GM12873 (cell line): ENCODE measurements around the gene NSDHL.

Experiments
- CTCF ChIP-seq: IDR thresholded peaks from 2 replicates; pipeline ENCODE4 v1.5.1; 2012; ENCODE audit warnings: low read depth, mild to moderate bottlenecking, moderate library complexity, low read length, control low read depth; ENCODE audit not compliant: insufficient read depth; ENCODE audit errors: missing control alignments

Gene NSDHL

DNA sequence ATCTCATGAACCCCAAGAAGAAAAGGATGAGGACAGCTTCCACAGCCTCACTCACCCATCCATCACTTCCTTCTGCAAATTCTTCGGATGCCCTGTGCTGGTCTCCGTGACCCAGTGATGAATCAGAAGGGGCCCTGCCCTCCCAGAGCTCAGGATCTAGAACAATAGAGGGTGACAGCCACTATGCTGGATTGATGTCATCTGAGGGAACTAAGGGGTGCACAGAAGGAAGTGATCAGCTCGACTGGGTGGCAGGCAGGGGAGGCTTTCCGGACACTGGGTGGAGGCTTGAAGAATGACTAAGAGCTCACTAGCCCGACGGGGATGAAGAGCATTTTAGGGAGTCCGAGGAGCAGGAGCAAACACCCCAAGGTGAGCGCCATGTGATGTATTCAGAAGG lies 65.6 kb downstream of the NSDHL start:
- no peak for TF ChIP-seq CTCF

DNA sequence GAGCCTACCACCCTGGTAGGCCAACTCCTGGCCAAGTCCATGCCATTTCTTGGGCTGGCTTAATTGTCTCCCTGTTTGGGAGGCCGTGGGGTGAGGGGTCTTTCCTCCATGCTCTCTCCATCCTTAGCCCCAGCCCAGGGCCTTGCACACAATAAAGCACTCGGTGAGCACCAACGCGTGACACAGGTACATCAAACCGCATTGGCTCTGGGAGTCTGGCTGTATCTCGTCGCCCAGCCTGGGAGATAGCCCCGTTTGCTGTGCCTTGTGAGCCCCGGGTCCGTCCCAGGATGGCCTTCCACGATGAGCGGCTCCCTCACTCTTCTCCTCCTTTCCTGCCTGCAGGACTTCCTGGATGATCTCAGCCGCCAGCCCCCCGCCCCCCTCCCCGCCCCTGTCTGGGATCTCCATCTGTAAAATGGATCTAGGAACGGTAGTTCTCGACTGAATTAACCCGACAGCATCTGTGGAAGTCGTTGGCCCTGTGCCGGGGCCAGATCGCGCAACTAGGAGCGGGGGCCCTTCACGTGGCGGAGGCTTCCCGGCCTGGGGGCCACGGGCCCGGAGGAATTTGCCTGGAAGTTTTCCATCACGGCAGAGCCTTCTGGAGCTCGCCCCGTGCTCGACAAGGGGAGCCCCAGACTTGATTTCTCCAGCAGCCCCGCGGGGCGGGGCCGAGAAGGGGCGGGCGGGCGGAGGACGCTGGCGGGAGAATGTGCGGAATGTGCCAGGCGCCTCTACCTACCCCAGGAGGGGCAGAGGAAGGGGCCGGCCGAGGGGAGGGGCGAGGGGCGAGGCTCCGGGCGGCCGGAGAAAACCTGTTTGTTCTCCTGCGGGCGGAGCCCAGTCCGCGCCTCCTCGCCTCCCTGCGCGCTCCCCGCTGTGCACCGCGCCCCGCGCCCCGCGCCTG lies 66.6 kb downstream of the NSDHL start, which contains the start of gene ZNF185:
Gene ZNF185, plus strand, starts transcription at position 846 of the 910 bp plus-strand sequence. CDS start 16,423 bp downstream, outside the sequence.
- TF ChIP-seq CTCF = no peak

GRCh38 chrX:152898442-152898841 lies 67.6 kb downstream of the NSDHL start:
- TF ChIP-seq CTCF = no peak

- no peak for TF ChIP-seq CTCF
Observed at GRCh38 chrX:152899111-152899873, 68.4 kb downstream of the NSDHL start.

DNA sequence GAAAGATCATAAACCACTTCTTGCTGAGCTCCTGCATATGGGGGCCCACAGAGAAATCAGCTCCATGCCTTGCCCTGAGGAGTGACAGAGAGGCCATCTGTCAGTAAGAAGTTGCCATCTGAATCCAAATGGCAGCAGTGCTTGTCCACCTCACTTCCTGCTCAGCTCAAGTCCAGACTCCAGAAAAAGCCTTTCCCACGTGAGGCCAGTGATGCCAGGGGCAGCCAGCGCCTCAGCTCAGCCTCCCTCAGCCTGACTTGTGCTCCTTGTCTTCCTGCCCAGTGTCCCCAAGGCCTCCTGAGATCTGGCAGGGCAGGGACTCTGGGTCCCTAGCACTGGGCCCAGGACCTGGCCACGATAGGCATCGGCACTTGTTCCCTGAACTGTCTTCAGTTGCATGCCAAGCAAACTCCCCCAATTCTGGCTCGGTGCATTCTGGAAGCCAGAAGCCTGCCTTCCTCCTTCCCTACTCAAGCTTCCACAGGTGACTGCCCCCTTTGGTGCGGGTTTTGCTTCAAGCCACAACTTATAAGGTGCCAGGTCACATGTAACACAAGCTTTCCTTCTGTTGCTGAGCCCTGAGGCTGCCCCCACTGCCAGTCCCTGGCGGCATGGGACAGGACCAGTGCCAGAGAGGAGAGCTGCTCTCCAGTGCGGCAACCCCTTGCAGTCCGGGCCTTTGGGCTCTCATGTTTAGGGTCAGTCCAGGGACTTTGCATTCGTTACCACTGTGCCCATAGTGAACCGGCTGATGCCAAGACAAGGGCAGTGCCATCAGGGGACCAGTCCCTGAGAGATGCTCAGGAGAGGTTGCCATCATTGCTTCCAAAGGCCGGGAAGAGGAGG lies 69.2 kb downstream of the NSDHL start:
- TF ChIP-seq CTCF = no peak

DNA sequence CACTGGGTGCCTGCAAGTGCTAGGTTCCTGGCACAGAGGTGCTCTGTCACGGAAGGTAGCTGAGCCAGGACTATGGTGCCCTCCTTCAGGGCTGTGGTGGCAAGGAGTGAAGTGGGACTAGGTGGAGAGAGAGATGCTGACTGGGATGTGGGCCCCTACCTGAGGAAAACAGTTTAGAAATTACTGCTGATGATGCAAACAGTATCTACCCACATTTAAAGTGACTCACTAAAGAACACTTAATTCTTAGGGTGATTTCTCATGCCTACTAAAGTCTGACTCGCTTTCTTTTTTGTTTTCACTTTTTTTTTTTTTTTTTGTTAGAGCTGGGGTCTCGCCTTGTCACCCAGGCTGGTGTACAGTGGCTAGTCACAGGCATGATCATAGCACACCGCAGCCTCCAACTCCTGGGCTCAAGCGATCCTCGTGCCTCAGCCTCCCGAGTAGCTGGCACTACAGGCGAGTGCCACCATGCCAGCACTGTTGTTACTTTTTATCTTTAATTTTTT lies 70.1 kb downstream of the NSDHL start:
- no peak for TF ChIP-seq CTCF
